HL-60 (cell line): ENCODE measurements around the gene GOLM1.

Source experiments
- POLR2AphosphoS5 ChIP-seq: IDR thresholded peaks from 2 replicates; pipeline ENCODE4 v1.6.1; 2012; ENCODE audit warnings: low read depth
- TF ChIP-seq, protein P1 (sequence below): IDR thresholded peaks from one replicate; pipeline ENCODE4 v1.5.1; 2011; ENCODE audit warnings: low read length, control low read depth, inconsistent platforms; ENCODE audit not compliant: insufficient read depth
- TF ChIP-seq, protein P2 (sequence below): IDR thresholded peaks from 2 replicates; pipeline ENCODE4 v1.6.1; 2012; ENCODE audit warnings: low read depth; ENCODE audit not compliant: insufficient replicate concordance

DNA sequence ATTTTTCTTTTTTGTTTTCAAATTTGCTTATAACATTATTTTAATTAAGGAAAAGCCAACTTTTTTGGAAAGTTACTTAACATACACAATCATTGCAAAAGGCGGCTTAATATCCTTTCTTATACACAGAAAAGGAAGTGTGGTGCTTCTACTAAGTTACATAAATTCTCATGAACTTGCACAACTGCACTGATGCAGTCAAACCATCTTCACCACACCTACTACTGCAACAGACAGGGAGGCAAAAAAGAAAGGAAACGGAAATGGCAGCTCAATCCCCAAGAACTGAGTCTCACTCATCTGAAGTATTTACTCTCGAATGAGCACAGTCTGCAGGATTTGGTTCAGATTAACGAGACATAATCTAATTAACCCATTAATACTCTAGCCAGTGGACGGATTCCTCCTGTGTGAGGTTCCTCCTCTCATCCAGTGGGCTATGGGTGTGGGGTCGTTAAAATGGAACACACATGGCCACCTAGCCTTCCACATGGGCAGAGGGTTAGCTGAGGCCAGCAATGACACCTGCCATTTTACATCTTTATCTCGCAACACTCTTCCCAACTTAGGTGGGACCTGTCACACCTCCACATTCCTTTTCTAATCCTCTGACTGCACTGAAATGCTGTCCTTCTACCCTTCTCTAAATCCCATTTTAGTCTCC is 30.0 kb downstream of the GOLM1 start:
- peak; percentile 44; the same call in 1 of the 2 replicates for TF ChIP-seq POLR2AphosphoS5
- TF ChIP-seq, protein P1, sequence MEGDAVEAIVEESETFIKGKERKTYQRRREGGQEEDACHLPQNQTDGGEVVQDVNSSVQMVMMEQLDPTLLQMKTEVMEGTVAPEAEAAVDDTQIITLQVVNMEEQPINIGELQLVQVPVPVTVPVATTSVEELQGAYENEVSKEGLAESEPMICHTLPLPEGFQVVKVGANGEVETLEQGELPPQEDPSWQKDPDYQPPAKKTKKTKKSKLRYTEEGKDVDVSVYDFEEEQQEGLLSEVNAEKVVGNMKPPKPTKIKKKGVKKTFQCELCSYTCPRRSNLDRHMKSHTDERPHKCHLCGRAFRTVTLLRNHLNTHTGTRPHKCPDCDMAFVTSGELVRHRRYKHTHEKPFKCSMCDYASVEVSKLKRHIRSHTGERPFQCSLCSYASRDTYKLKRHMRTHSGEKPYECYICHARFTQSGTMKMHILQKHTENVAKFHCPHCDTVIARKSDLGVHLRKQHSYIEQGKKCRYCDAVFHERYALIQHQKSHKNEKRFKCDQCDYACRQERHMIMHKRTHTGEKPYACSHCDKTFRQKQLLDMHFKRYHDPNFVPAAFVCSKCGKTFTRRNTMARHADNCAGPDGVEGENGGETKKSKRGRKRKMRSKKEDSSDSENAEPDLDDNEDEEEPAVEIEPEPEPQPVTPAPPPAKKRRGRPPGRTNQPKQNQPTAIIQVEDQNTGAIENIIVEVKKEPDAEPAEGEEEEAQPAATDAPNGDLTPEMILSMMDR, result no peak
- TF ChIP-seq, protein P2, sequence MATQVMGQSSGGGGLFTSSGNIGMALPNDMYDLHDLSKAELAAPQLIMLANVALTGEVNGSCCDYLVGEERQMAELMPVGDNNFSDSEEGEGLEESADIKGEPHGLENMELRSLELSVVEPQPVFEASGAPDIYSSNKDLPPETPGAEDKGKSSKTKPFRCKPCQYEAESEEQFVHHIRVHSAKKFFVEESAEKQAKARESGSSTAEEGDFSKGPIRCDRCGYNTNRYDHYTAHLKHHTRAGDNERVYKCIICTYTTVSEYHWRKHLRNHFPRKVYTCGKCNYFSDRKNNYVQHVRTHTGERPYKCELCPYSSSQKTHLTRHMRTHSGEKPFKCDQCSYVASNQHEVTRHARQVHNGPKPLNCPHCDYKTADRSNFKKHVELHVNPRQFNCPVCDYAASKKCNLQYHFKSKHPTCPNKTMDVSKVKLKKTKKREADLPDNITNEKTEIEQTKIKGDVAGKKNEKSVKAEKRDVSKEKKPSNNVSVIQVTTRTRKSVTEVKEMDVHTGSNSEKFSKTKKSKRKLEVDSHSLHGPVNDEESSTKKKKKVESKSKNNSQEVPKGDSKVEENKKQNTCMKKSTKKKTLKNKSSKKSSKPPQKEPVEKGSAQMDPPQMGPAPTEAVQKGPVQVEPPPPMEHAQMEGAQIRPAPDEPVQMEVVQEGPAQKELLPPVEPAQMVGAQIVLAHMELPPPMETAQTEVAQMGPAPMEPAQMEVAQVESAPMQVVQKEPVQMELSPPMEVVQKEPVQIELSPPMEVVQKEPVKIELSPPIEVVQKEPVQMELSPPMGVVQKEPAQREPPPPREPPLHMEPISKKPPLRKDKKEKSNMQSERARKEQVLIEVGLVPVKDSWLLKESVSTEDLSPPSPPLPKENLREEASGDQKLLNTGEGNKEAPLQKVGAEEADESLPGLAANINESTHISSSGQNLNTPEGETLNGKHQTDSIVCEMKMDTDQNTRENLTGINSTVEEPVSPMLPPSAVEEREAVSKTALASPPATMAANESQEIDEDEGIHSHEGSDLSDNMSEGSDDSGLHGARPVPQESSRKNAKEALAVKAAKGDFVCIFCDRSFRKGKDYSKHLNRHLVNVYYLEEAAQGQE, result no peak
